IMR-90 (cell line): ENCODE results near the gene HAUS7. TPM values are rescaled to one million over a fixed set of nuclear protein-coding genes. Genes with fewer than 3 reads are reported as not detected.
A peak's percentile ranks its signal among the peaks of the same experiment; 100 is the strongest.

ENCODE experiments used
- ATAC-seq: fragments of 200-7000 bp; cut with Tn5 transposase; 2 replicates; pipeline ENCODE4 v1.9.1; 2020; ENCODE audit warnings: low read depth, mild to moderate bottlenecking, moderate library complexity
- BruUV-seq: library from RNA; stranded (reverse); fragments of 400-500 nt; replicated peaks from 2 replicates; lab custom pipeline; 2021; lab: Mats Ljungman, UMichigan
- CTCF ChIA-PET: fragments of 300-600 bp; formaldehyde crosslinking; extraction: SDS; loops from one replicate; lab custom pipeline; 2021; ENCODE audit warnings: antibody characterized with exemption; lab: Yijun Ruan, JAX
- POLR2A ChIA-PET: fragments of 300-600 bp; sonication (Branson Sonifier 250); formaldehyde crosslinking; loops from one replicate; lab custom pipeline; 2022; ENCODE audit warnings: antibody characterized with exemption; ENCODE audit not compliant: unreplicated experiment; lab: Charles Lee
- DNase-seq: peaks from one replicate; pipeline ENCODE4 v3.0.0; 2013
- H2AFZ ChIP-seq: replicated peaks from 2 replicates; pipeline ENCODE3; 2013; ENCODE audit warnings: low read length, mild to moderate bottlenecking; ENCODE audit not compliant: poor library complexity
- H2AK5ac ChIP-seq: 2 replicates; pipeline ENCODE4 v1.6.1; 2013; ENCODE audit warnings: low read depth, low read length, inconsistent platforms
- H2AK9ac ChIP-seq: replicated peaks from 2 replicates; pipeline ENCODE3; 2013; ENCODE audit warnings: mild to moderate bottlenecking, low read depth, low read length, moderate library complexity; ENCODE audit not compliant: poor library complexity
- H2BK120ac ChIP-seq: 2 replicates; pipeline ENCODE4 v1.6.1; 2013; ENCODE audit warnings: low read depth, low read length, inconsistent platforms
- H2BK15ac ChIP-seq: 3 replicates; pipeline ENCODE4 v1.6.1; 2013; ENCODE audit warnings: low read depth, low read length, inconsistent platforms
- H2BK20ac ChIP-seq: 2 replicates; pipeline ENCODE4 v1.6.1; 2013; ENCODE audit warnings: low read depth, mild to moderate bottlenecking, inconsistent platforms, low read length, moderate library complexity
- H2BK5ac ChIP-seq: 2 replicates; pipeline ENCODE4 v1.6.1; 2013; ENCODE audit warnings: mild to moderate bottlenecking, low read depth, low read length, inconsistent platforms; ENCODE audit not compliant: poor library complexity, severe bottlenecking
- H3K14ac ChIP-seq: replicated peaks from 2 replicates; pipeline ENCODE4 v1.6.1; 2013; ENCODE audit warnings: low read depth, low read length, inconsistent platforms
- H3K18ac ChIP-seq: 2 replicates; pipeline ENCODE4 v1.6.1; 2013; ENCODE audit warnings: low read depth, low read length, control low read depth
- H3K23ac ChIP-seq: 2 replicates; pipeline ENCODE4 v1.6.1; 2013; ENCODE audit warnings: low read depth, low read length, inconsistent platforms
- H3K27ac ChIP-seq: 2 replicates; pipeline ENCODE4 v1.5.1; 2013; ENCODE audit warnings: mild to moderate bottlenecking, control low read depth, low read length; ENCODE audit not compliant: insufficient read depth
- H3K27me3 ChIP-seq: 2 replicates; pipeline ENCODE4 v1.6.1; 2013; ENCODE audit warnings: low read length; ENCODE audit not compliant: control insufficient read depth, insufficient read depth
- H3K36me3 ChIP-seq: 2 replicates; pipeline ENCODE4 v1.6.1; 2013; ENCODE audit warnings: low read length, mixed read lengths; ENCODE audit not compliant: control insufficient read depth, insufficient read depth
- H3K4ac ChIP-seq: 2 replicates; pipeline ENCODE4 v1.6.1; 2013; ENCODE audit warnings: low read depth, low read length, inconsistent platforms
- H3K4me1 ChIP-seq: 2 replicates; pipeline ENCODE4 v1.6.1; 2013; ENCODE audit warnings: low read length, mixed read lengths; ENCODE audit not compliant: control insufficient read depth, insufficient read depth
- H3K4me2 ChIP-seq: 2 replicates; pipeline ENCODE4 v1.6.1; 2013; ENCODE audit warnings: low read depth, mild to moderate bottlenecking, control low read depth, low read length, moderate library complexity
- H3K4me3 ChIP-seq: 2 replicates; pipeline ENCODE4 v1.5.1; 2013; ENCODE audit warnings: low read depth, mild to moderate bottlenecking, control low read depth, low read length, moderate library complexity; ENCODE audit not compliant: insufficient read depth
- H3K56ac ChIP-seq: 2 replicates; pipeline ENCODE4 v1.6.1; 2013; ENCODE audit warnings: low read length, inconsistent platforms; ENCODE audit not compliant: insufficient read depth; ENCODE audit errors: extremely low read depth
- H3K79me1 ChIP-seq, 2 experiments: 2 replicates each; pipeline ENCODE4 v1.6.1; 2013; ENCODE audit warnings: low read length in 2 of 2, inconsistent platforms in 1 of 2, low read depth in 1 of 2
- H3K9ac ChIP-seq: 2 replicates; pipeline ENCODE4 v1.6.1; 2013; ENCODE audit warnings: low read depth, low read length, control low read depth
- H3K9me1 ChIP-seq: 2 replicates; pipeline ENCODE4 v1.6.1; 2013; ENCODE audit warnings: low read length, inconsistent platforms; ENCODE audit not compliant: insufficient read depth
- H3K9me3 ChIP-seq: 2 replicates; pipeline ENCODE4 v1.6.1; 2013; ENCODE audit warnings: low read length; ENCODE audit not compliant: control insufficient read depth, insufficient read depth
- H4K20me1 ChIP-seq: 2 replicates; pipeline ENCODE4 v1.6.1; 2013; ENCODE audit warnings: low read length, inconsistent platforms; ENCODE audit not compliant: insufficient read depth
- H4K5ac ChIP-seq: 2 replicates; pipeline ENCODE4 v1.6.1; 2013; ENCODE audit warnings: mild to moderate bottlenecking, low read depth, low read length, control low read depth
- H4K8ac ChIP-seq, 2 experiments: 2 replicates each; pipeline ENCODE4 v1.6.1; 2013; ENCODE audit warnings: low read depth in 2 of 2, low read length in 2 of 2, control low read depth in 1 of 2, inconsistent platforms in 1 of 2
- H4K91ac ChIP-seq: 2 replicates; pipeline ENCODE4 v1.6.1; 2013; ENCODE audit warnings: low read depth, low read length, inconsistent platforms; ENCODE audit not compliant: insufficient read depth
- BHLHE40 ChIP-seq: fragments of 150-350 bp; IDR thresholded peaks from 2 replicates; pipeline ENCODE4 v1.6.1; 2016; ENCODE audit warnings: mild to moderate bottlenecking, low read depth, low read length
- MAFK ChIP-seq: IDR thresholded peaks from 2 replicates; pipeline ENCODE4 v1.6.1; 2012; ENCODE audit warnings: low read depth, low read length, improper control_type of control experiment
- NFE2L2 ChIP-seq: fragments of 150-350 bp; IDR thresholded peaks from 2 replicates; pipeline ENCODE4 v1.6.1; 2016; ENCODE audit warnings: low read depth, mild to moderate bottlenecking, low read length
- POLR2A ChIP-seq: IDR thresholded peaks from 2 replicates; pipeline ENCODE4 v1.6.1; 2012; ENCODE audit warnings: mild to moderate bottlenecking, low read depth, low read length
- RAD21 ChIP-seq: IDR thresholded peaks from 2 replicates; pipeline ENCODE4 v1.6.1; 2012; ENCODE audit warnings: low read length, improper control_type of control experiment
- RFX5 ChIP-seq: IDR thresholded peaks from 2 replicates; pipeline ENCODE4 v1.8.0; 2012; ENCODE audit warnings: low read depth, mild to moderate bottlenecking, low read length, moderate library complexity
- SMC3 ChIP-seq: fragments of 150-350 bp; IDR thresholded peaks from 2 replicates; pipeline ENCODE4 v1.6.1; 2016; ENCODE audit warnings: low read depth, mild to moderate bottlenecking, antibody characterized with exemption, low read length, moderate library complexity
- WGBS, 2 experiments: methylation state at CpG; one replicate each; pipeline versions ENCODE4 v1.1.5 to v1.1.7; 2013; ENCODE audit warnings: missing lambda C conversion rate in 2 of 2; ENCODE audit not compliant: insufficient read length in 1 of 2; ENCODE audit errors: extremely low coverage in 2 of 2; 5-methylcytosine and 5-hydroxymethylcytosine counted together
- dilution Hi-C: fragments of 300-500 bp; cut with HindIII; formaldehyde crosslinking; loops from one replicate; pipeline ENCODE4 v1.14.3; 2018; ENCODE audit warnings: low sequenced_read_pairs; ENCODE audit not compliant: unreplicated experiment
- in situ Hi-C: fragments of 300-500 bp; cut with MboI; formaldehyde crosslinking; loops from 3 replicates; pipeline ENCODE4 v1.14.3; 2019; ENCODE audit warnings: low sequenced_read_pairs, inconsistent platforms, mixed read lengths
- intact Hi-C: fragments of 100-400 bp; cut with micrococcal nuclease; formaldehyde crosslinking; loops from 2 replicates; pipeline ENCODE4 v1.10.0; 2022
- polyA plus RNA-seq, 3 experiments: library from polyadenylated mRNA; depleted of rRNA; stranded (reverse); fragments of >200 nt; gene quantifications; 2 replicates each; pipeline ENCODE4 v1.2.3, GENCODE V29; 2012; ENCODE audit warnings: low replicate concordance in 1 of 3
- total RNA-seq: library from RNA; depleted of rRNA; stranded (reverse); fragments of >200 nt; gene quantifications from 2 replicates; pipeline ENCODE4 v1.2.3, GENCODE V29; 2012
- TF ChIP-seq, protein P1 (sequence below): fragments of 150-350 bp; IDR thresholded peaks from 2 replicates; pipeline ENCODE4 v1.6.1; 2016; ENCODE audit warnings: low read depth, mild to moderate bottlenecking, low read length, moderate library complexity, borderline replicate concordance

Gene HAUS7
- total and polyA plus RNA-seq, 2 of the 4 experiments (the other 2 are of a cell fraction) = 10.8 to 25.9 TPM

DNA sequence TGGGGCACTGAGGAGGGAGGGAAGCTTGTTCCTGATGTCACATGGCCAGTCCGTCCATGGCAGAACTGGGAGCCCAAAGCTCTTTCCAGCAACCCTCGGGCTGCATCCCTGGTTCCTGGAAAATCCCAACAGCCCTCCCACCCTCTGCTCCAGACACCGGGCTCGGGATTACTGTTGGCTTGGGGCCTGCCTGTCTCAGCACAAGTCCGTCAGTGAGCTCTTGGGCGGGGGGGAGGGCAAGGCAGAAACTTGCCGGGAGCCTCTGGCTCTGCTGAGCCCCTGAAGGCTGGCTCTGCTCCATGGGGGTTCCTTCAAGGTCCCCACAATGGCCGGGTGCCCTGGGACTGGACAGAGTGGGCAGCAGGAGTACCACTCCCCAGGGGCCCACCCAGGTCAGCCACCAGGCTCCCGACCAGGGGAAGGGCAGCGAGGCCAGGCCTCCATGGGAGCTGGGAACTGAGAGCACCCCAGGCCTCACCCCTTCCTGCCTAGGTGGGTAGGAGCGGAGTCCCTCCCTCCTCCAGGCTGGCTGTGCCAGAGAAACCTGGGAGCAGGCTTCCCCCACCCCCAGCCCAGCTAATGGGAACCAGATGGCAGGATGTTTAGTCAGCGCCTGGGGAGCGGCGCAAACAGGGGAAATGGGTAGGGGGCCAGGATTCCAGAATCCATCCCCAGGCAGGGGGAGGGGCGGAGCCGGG is 6.4 kb upstream of the HAUS7 start (continued):
- no peak for TF ChIP-seq SMC3

DNA sequence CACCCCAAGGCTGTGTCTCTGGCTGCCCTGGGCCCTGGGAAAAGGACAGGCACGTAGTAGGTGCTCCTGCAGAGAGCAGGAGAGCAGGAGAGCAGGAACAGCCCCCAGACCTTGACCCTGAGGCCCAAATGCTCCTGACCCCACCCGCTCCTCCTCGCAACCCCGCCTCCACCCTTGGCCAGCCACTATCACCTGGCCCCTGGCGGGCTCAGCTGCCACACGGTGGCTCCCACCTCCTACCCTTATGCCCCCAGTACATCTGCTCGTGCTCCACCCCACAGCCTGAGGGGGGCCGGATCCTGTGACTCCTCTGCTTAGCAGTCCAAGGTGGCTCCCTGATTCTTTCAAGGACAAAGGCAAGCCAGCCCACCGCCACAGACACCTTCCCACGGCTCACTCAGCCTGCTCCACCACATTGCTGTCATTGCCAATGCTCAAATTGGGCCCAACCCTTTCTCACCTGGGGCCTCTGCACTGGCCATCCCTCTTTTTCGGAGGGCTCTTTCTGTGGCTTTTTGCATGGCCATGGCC is 5.4 kb upstream of the HAUS7 start:
- Histone ChIP-seq H3K9ac (no peak overlapping the region), H2BK5ac (peak overlapping the region; percentile 80), H3K23ac (peak overlapping the region; percentile 72; the same call in 1 of the 2 replicates), H2AK5ac (peak overlapping the region; percentile 83; the same call in 1 of the 2 replicates), H4K8ac (peak overlapping the region; percentile 37 to 93; a peak in 2 of 4 replicates), H3K79me1 (peaks cover 0 to 5% of the 10 kb centered on the region in 2 experiments; a peak in 1 of 4 replicates), H3K18ac (no peak overlapping the region), H3K36me3 (no peaks in the 10 kb centered on the region), H2AK9ac (peak overlapping the region; percentile 77), H3K27ac (no peak overlapping the region), H3K4me1 (peaks cover 33% of the 10 kb centered on the region), H3K14ac (peak overlapping the region; percentile 71; the same call in 1 of the 2 replicates), H2BK15ac (peak overlapping the region; percentile 87; the same call in 1 of the 3 replicates), H3K27me3 (no peaks in the 10 kb centered on the region), H4K91ac (no peak overlapping the region), H2AFZ (peak overlapping the region; percentile 43), H3K9me1 (peaks cover 23% of the 10 kb centered on the region), H3K4me3 (no peak overlapping the region), H3K9me3 (no peaks in the 10 kb centered on the region), H2BK20ac (peak overlapping the region; percentile 85), H4K5ac (no peak overlapping the region), H3K4me2 (no peak overlapping the region), H4K20me1 (no peaks in the 10 kb centered on the region), H2BK120ac (peak overlapping the region; percentile 99), H3K56ac (no peak overlapping the region), H3K4ac (peak overlapping the region; percentile 95)
- ATAC-seq (no peak), DNase-seq (no peak)
- BruUV-seq = no TSS peak
- 74% methylated on average over 5 of the region's 11 CpGs; no CpG with 5 or more reads in 1 of the 2 experiments for WGBS, 2 experiments
- dilution Hi-C loops (no loop called here), intact Hi-C loops (no loop called here), in situ Hi-C loops (no loop called here)
- TF ChIP-seq BHLHE40 (no peak), RFX5 (no peak), RAD21 (no peak), POLR2A (no peak), MAFK (no peak), NFE2L2 (no peak)
- TF ChIP-seq, protein P1, sequence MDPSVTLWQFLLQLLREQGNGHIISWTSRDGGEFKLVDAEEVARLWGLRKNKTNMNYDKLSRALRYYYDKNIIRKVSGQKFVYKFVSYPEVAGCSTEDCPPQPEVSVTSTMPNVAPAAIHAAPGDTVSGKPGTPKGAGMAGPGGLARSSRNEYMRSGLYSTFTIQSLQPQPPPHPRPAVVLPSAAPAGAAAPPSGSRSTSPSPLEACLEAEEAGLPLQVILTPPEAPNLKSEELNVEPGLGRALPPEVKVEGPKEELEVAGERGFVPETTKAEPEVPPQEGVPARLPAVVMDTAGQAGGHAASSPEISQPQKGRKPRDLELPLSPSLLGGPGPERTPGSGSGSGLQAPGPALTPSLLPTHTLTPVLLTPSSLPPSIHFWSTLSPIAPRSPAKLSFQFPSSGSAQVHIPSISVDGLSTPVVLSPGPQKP = no peak
- ChIA-PET CTCF (no interaction called here), POLR2A (no interaction called here)
